CD4-positive, alpha-beta T cell (primary cell): ENCODE results near the gene VSTM2B. TPM values are rescaled to one million over a fixed set of nuclear protein-coding genes. Genes with fewer than 3 reads are reported as not detected.

ENCODE experiments used
- ATAC-seq: fragments of 200-7000 bp; cut with Tn5 transposase; one replicate; pipeline ENCODE4 v1.10.0; 2022; ENCODE audit warnings: mild to moderate bottlenecking; ENCODE audit not compliant: poor library complexity
- CTCF ChIA-PET: fragments of 350-600 bp; sonication (Branson Sonifier 250); formaldehyde crosslinking; loops from one replicate; lab custom pipeline; 2021; ENCODE audit warnings: antibody characterized with exemption, inconsistent platforms; lab: Charles Lee
- POLR2A ChIA-PET: fragments of 350-600 bp; sonication (Branson Sonifier 250); formaldehyde crosslinking; loops from one replicate; lab custom pipeline; 2021; ENCODE audit warnings: antibody characterized with exemption, inconsistent platforms; lab: Charles Lee
- DNase-seq, 14 experiments: peaks; one replicate each; pipeline ENCODE4 v3.0.0-alpha.2; 2013 to 2020; ENCODE audit warnings: mixed read lengths in 2 of 14
- H3K27ac ChIP-seq, 2 donors: one replicate each; pipeline versions ENCODE4 v1.5.1 to v1.7.0; 2013; ENCODE audit warnings: low read length in 2 of 2, low read depth in 1 of 2, mild to moderate bottlenecking in 1 of 2
- H3K27me3 ChIP-seq, 2 experiments: 1 replicate in 1 of 2; 2 replicates in 1 of 2; pipeline versions ENCODE4 v1.6.1 to v1.7.0; 2013; ENCODE audit warnings: low read length in 2 of 2, control low read depth in 1 of 2, mild to moderate bottlenecking in 1 of 2, moderate library complexity in 1 of 2; ENCODE audit not compliant: insufficient read depth in 2 of 2, control insufficient read depth in 1 of 2
- H3K36me3 ChIP-seq: one replicate; pipeline ENCODE4 v1.6.1; 2013; ENCODE audit warnings: low read length, control low read depth; ENCODE audit not compliant: insufficient read depth
- H3K4me1 ChIP-seq: one replicate; pipeline ENCODE4 v1.6.1; 2013; ENCODE audit warnings: low read length, control low read depth; ENCODE audit not compliant: insufficient read depth
- H3K4me3 ChIP-seq: one replicate; pipeline ENCODE4 v1.5.1; 2013; ENCODE audit warnings: mild to moderate bottlenecking, low read length, moderate library complexity
- H3K9me3 ChIP-seq, 2 experiments: 1 replicate in 1 of 2; 2 replicates in 1 of 2; pipeline versions ENCODE4 v1.6.1 to v1.7.0; 2013; ENCODE audit warnings: low read length in 2 of 2, mild to moderate bottlenecking in 2 of 2, control low read depth in 1 of 2, moderate library complexity in 1 of 2; ENCODE audit not compliant: control insufficient read depth in 1 of 2, insufficient read depth in 1 of 2
- H3K27ac Mint-ChIP-seq: one replicate; pipeline ENCODE4 v1.8.0; 2020; ENCODE audit warnings: mixed read lengths
- H3K27me3 Mint-ChIP-seq: one replicate; pipeline ENCODE4 v1.8.0; 2021; ENCODE audit warnings: mixed read lengths
- H3K36me3 Mint-ChIP-seq: one replicate; pipeline ENCODE4 v1.8.0; 2021; ENCODE audit warnings: low read depth, mixed read lengths
- H3K4me1 Mint-ChIP-seq: one replicate; pipeline ENCODE4 v1.8.0; 2021; ENCODE audit warnings: low read depth, mixed read lengths
- H3K4me3 Mint-ChIP-seq: one replicate; pipeline ENCODE4 v1.8.0; 2020; ENCODE audit warnings: mild to moderate bottlenecking, mixed read lengths
- H3K9me3 Mint-ChIP-seq: one replicate; pipeline ENCODE4 v1.8.0; 2020; ENCODE audit warnings: mixed read lengths
- CTCF ChIP-seq: fragments of 200-600 bp; IDR thresholded peaks from one replicate; pipeline ENCODE4 v1.8.0; 2022; ENCODE audit warnings: antibody characterized with exemption, mild to moderate bottlenecking
- intact Hi-C, 2 experiments: fragments of 100-400 bp; cut with DNase I in 1 of 2; cut with micrococcal nuclease in 1 of 2; formaldehyde crosslinking; loops; one replicate each; pipeline versions ENCODE4 v1.15.1 to v1.9.0; 2023 to 2025; cut with DNase I, micrococcal nuclease
- total RNA-seq, 174 experiments: library from RNA in 2 of 174; stranded (reverse) in 2 of 174; gene quantifications; one replicate each; pipeline ENCODE4 v1.2.3 and lab custom pipeline; 2021 to 2026

Gene VSTM2B
- total RNA-seq, 2 experiments from 2014 or later = not detected

- no peak overlapping the region for H3K4me3 Mint-ChIP-seq
- POLR2A ChIA-PET = no interaction called here
- no peak for TF ChIP-seq CTCF
- no peaks in the 10 kb centered on the region for H3K36me3 Mint-ChIP-seq
- no peak for DNase-seq
- no peak overlapping the region for H3K27ac Mint-ChIP-seq
- CTCF ChIA-PET = no interaction called here
- no peak for ATAC-seq
- H3K36me3 ChIP-seq = no peaks in the 10 kb centered on the region
- no peaks in the 10 kb centered on the region for H3K9me3 Mint-ChIP-seq
- peaks cover 0 to 8% of the 10 kb centered on the region in 2 experiments for H3K27me3 ChIP-seq
- H3K4me3 ChIP-seq = no peak overlapping the region
- intact Hi-C loops = no loop called here
- H3K27me3 Mint-ChIP-seq = peaks cover 25% of the 10 kb centered on the region
- H3K27ac ChIP-seq = no peak overlapping the region
- H3K4me1 ChIP-seq = no peaks in the 10 kb centered on the region
- H3K9me3 ChIP-seq = peaks cover 0 to 19% of the 10 kb centered on the region in 2 experiments
- no peaks in the 10 kb centered on the region for H3K4me1 Mint-ChIP-seq
These were observed 29.8 kb upstream of the VSTM2B start for GRCh38 chr19:29495901-29496441.

- DNase-seq (no peak), ATAC-seq (no peak)
- Histone ChIP-seq H3K4me1 (no peaks in the 10 kb centered on the region), H3K4me3 (no peak overlapping the region), H3K36me3 (no peaks in the 10 kb centered on the region), H3K27me3 (no peaks in the 10 kb centered on the region), H3K9me3 (peaks cover 0 to 22% of the 10 kb centered on the region in 2 experiments), H3K27ac (no peak overlapping the region)
- POLR2A ChIA-PET = no interaction called here
- TF ChIP-seq CTCF = no peak
- no peaks in the 10 kb centered on the region for H3K9me3 Mint-ChIP-seq
- no peak overlapping the region for H3K27ac Mint-ChIP-seq
- intact Hi-C loops = no loop called here
- no peaks in the 10 kb centered on the region for H3K4me1 Mint-ChIP-seq
- H3K4me3 Mint-ChIP-seq = no peak overlapping the region
- no peaks in the 10 kb centered on the region for H3K36me3 Mint-ChIP-seq
- peaks cover 13% of the 10 kb centered on the region for H3K27me3 Mint-ChIP-seq
- CTCF ChIA-PET = no interaction called here
These were observed 28.6 kb upstream of the VSTM2B start for GRCh38 chr19:29497241-29497640.

- H3K9me3 ChIP-seq = peaks cover 0 to 23% of the 10 kb centered on the region in 2 experiments
- Mint-ChIP-seq H3K4me1 (no peaks in the 10 kb centered on the region), H3K27ac (no peak overlapping the region), H3K27me3 (peaks cover 14% of the 10 kb centered on the region), H3K9me3 (no peaks in the 10 kb centered on the region), H3K36me3 (no peaks in the 10 kb centered on the region), H3K4me3 (no peak overlapping the region)
- CTCF ChIA-PET = no interaction called here
- H3K27me3 ChIP-seq = no peaks in the 10 kb centered on the region
- no peaks in the 10 kb centered on the region for H3K4me1 ChIP-seq
- POLR2A ChIA-PET = no interaction called here
- no peak for TF ChIP-seq CTCF
- H3K27ac ChIP-seq = no peak overlapping the region
- no peaks in the 10 kb centered on the region for H3K36me3 ChIP-seq
- no peak for ATAC-seq
- intact Hi-C loops = no loop called here
- DNase-seq = no peak
- H3K4me3 ChIP-seq = no peak overlapping the region
These were observed 27.9 kb upstream of the VSTM2B start for GRCh38 chr19:29497686-29498436.
